Activated CD4-positive, alpha-beta T cell treated with anti-CD3 and anti-CD28 coated beads, Interleukin-2, amount 50 U/mL, for 16 hours (primary cell): ENCODE data around the gene MTMR1.
A peak's percentile ranks its signal among the peaks of the same experiment; 100 is the strongest.

Experiments used
- DNase-seq: peaks from one replicate; pipeline ENCODE4 v3.0.0-alpha.2; 2020

The MTMR1 gene

DNA sequence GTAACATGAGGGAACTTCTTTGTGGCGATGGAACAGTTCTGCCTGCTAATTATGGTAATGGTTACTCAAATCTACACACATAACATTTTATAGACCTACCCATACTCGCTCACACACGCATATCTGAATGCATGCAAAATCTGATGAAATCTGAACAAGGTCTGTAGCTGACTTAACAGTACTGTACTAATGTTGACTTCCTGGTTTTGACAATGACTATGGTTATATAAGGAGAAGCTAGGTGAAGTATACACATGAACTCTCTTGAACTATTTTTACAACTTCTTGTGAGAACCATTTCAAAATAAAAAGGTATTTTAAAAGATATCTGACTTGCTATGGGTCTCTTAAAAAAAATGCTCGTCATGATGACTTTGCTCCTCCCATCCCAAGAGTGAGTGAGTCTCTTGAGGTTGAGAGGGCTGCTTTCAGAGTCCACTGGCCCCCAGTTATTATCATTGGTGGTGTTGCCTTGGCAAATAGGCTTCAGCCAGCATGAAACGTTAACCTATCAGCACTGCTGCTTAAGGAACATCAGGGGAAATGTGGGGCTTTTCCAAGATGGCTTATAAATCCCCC is 99.8 kb downstream of the MTMR1 start:
- no peak for DNase-seq

- no peak for DNase-seq
These were observed 112.5 kb downstream of the MTMR1 start for GRCh38 chrX:150805736-150806135.

- no peak for DNase-seq
These were observed 113.6 kb downstream of the MTMR1 start for GRCh38 chrX:150806827-150807226.

- peak; percentile 13 for DNase-seq
These were observed 120.7 kb downstream of the MTMR1 start for GRCh38 chrX:150813922-150814321.
